DMS53 treated with DMSO at 0.1 percent for 48 hours (cell line): ENCODE results near the gene S1PR1.

Experiments used
- DNase-seq: peaks from one replicate; lab custom pipeline; 2025; ENCODE audit not compliant: unreplicated experiment; lab: John Stamatoyannopoulos, UW

Gene S1PR1

DNA sequence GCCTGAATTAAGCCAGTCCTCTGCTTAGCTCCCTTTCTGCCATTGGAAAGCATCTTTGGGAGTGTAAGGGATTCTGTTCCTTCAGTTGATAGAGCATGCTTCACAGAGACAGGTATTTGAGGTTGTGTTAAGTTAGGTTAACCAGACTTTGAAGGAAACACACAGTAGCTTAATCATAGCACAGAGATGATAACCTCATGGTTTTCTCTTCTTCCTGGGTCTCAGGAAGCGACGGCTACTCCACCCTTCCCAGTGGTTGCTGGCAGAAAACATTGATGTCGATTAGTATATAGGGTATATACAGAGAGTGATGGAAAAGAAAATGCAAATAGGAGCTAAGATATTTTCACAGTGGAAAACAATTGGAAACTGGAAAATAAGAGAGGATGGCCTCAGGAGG lies 42.0 kb downstream of the S1PR1 start:
- no peak for DNase-seq

DNA sequence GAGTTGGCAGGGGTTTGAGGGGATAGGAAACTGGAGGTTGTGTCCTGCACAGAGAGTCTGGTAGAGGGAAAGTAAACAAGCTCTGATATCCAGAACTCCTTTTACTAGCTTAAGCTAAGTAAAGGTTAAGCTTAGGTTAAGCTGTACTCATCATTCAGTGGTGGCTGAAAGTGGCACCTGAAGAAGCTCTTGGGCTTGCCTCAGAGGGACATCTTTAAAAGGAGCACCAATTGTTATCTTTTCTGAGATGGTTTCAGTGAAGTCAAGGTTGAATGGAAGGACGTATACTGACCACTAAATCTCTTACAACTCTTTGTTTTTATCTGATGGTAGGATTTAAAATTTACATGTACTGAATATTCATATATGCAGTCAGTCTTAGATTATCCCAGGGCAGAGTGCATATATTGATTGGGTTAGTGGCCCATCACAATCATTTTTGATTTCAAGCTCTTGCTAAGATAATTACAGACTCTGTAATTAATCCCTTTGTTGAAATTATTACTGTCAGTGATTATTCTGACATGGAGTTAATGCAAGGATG lies 43.3 kb downstream of the S1PR1 start:
- no peak for DNase-seq

DNA sequence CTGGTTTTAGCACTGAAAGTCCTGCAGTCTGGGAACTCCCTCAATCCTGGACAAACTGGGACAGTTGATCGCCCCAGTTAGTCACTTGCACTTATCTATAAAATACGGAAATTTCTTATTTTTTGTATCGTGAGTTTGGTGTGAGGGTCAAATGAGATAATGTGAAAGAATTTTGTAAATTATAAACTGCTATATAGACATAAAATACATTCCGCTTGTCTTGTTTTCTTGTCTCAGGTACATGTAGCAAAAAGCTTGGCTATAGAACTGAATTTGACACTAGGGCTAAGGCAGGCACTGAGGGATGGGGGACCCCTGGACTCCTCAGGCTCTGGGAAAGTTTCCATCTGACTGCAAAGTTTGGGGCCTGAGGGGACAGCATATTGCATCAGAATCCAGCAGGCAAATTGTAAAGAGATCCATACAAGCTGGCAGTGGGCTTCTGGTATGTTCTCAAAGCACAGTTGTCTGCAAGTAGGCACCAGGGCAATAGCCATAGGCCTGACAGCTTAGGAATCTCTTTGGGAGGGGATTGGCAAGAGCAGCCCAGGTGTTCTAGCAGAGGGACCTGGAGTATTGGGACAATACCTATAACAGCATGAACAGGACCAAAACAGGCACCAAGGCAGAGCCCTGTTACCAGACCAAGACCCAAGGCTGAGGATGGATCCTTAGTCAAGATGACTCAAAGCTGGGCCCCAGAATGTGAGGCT lies 44.3 kb downstream of the S1PR1 start:
- DNase-seq, result no peak

DNA sequence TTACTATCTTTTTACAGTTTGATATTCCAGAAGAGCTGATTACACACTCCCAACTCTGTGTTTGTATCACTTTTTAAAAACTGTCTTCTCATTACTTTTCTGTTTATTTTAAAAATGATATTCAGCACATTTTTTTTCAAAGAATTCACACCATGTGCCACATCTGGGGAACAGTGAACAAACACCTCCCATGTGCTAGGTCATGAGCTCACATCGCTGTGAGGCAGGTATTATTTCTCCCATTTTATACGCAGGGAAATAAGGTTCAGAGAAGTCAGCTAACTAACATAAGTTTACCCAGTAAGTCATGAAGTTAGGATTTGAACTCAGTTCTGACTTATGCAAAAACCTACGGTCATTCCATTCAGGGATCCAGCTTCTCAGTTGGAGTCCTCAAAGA lies 44.9 kb downstream of the S1PR1 start:
- DNase-seq, result no peak

DNA sequence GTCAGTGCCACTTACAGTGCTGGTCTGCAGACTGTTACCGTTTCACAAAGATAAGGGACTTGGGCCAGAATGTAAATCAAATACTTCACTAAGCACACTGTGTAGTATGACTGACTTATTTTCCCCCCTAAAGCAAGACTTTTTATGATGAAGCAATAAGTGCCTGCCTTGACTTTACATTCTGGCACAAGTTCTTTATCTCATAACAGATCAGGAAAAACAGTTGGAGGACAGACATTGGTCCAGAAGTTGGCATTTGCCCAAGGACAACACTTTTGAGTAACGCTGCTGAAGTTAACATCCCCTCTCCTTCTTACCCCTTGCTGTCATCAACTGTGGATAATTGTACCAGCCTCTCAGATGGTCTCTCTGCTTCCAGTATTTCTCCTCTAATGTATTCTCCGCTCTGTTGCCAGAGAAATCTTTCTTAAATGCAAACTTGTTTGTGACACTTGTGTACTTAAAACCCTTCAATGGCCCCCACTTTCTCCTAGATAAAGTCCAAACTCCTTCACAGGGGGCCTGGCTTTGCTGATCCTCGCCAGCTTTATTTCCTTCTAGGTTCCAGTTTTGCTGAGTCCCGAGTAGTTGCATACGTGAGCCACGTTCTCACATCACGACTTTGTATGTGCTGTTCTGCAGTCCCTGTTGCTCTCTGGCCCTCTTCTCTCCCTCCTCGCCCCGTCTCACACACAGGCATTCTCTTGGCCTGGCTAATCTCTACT lies 45.7 kb downstream of the S1PR1 start:
- no peak for DNase-seq

DNA sequence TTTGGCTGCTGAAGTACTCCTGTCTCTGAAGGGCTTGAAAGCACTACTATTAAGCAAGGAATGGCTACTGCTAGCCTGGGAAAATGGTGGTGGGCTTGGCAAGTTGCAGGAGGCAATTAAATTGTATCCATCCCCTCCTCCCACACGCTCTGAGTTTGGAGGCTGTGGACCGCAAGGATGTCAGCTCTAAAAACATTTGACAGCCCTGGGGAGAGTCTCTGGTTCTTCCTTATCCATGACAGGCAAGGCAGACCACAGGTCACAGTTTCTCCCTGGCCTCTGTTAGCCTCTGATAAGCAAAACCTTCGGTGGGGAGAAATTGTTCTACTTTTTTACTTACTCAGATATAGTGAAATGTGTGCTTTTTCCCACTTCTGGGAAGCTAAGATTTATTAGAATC lies 46.6 kb downstream of the S1PR1 start:
- DNase-seq, result no peak

DNA sequence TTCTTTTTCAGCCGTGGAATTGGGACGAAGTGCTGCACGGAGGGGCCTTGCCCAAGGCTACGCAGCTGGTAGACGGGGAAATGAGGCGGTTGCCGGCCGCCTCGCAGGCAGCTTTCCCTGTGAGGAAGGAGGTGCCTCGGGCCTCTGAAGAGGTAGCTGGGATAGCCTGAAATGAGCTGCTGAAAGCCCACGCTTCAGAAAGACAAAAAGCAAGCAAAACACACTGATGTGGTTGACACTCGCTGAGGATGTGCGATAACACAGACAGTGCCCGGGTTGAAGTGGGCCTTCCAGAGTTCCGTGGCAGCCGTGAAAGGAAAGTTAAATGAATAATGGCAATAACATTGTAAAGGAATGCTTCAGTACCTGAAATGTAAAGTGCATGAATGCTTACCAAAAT lies 47.2 kb downstream of the S1PR1 start:
- DNase-seq, result no peak

DNA sequence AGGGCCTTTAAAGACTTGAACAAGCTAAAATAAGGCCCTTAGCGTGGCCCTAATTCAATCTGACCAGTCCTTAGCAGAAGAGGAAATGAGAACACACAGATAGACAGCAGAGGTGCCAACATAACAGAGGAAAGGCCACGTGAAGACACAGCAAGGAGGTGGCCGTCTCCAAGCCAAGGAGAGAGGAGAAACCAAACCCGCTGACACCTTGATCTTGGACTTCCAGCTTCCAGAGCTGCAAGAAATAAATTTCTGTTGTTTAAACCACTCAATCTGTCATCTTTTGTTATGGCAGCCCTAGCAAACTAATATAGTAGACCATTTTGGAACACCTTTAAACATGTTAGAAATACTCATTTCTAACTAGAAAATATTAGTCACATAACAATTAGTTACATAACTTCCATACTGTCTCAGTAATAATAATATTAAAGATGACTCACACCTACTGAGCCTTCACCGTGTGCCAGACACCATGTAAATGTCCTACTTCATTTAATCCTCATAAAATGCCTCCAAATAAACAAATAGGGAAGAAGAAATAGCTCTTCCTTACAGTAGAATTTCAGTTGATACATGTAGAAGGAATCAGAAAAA lies 47.9 kb downstream of the S1PR1 start:
- DNase-seq, result no peak

DNA sequence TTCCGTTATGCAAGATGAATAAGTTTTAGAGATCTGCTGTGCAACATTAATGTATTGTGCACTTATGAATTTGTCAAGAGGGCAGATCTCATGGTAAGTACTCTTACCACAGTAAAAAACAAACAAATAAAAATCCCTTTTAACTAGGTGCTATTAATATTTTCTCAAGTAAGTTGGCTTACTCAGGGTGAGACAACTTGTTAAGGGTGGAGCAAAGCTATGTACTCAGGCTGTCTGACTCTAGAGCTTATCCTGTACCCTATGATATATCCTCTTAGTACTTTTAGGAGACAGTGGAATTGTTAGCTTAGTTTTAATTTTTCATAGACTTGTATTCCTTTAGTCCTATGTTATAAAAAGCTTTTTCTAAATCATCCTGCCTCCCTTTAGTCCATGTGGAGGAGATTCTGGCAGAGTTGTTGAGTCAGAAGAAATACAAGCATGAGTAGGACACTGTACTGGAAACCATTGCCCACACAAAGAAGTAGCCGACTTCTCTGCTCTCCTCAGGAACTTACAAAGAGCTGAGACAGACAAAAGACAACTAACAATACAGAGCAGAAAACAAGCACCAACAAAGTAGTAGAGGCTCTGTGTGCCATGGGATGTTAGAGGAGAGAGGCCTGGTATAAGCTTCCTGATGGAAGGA lies 49.2 kb downstream of the S1PR1 start:
- peak; percentile 23 for DNase-seq

DNA sequence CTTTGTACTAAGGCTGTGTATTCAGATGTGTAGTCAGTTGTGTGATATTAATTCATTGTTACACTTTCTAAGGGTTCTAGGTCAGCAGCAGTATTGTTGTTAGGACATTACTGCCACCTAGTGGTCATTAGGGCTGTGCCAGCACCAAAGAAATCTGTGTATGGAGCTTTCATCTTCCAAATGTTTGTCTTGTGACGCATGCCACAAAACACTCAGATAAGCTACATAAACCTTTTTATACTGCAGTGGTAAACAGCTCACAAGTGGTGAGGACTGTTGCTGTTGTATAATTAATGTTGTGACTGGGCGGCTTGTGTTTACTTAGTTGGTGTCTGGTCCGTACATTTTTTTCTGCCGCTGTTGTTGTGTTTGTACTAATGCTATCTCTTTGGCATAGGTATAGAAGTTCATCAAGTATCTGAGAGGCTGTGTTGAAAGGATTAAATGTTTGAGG lies 51.7 kb downstream of the S1PR1 start:
- DNase-seq, result peak; percentile 99

DNA sequence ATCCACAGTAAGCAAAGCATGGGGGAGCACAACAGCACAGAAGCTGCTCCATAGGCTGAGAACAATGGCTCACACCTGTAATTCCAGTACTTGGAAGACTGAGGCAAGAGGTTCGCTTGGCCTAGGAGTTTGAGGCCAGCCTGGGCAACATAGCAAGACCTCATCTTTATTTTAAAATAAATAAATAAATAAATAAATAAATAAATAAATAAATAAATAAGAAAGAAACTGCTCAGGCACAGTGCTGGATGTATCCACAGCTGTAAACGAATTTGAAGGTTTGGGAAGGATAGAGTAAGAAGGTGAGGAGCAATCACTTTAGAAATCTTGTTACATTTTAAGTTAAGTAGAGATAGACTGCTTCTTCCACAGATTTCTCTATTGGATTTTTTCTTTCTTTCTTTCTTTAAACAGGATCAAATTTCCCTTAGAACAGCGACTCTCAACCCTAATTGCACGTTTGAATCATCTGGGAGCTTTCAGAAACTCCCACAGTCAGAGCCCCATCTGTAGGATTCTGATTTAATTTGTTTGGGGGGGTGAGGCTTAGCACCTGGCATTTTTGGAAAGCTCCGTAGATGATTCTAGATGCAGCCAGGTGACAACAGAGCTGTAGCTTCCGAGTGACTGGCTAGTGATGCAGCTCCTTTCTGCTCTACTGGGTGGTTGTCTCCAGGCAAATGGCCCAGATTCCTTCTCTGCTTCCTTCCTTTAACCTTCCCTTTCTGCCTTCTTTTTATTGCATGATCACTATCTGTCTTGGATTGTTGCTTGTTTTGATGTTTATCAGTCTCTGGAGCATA lies 53.5 kb downstream of the S1PR1 start:
- no peak for DNase-seq
